OCI-LY1 (cell line): ENCODE measurements around the gene CAPN2.

Source experiments
- H2AFZ ChIP-seq: fragments of 200-600 bp; sonication (generic), shearing (Covaris generic); 2 replicates; pipeline ENCODE4 v1.6.0; 2014; ENCODE audit warnings: antibody characterized with exemption, mild to moderate bottlenecking, low read length
- H3F3A ChIP-seq: fragments of 200-600 bp; sonication (generic), shearing (Covaris generic); 2 replicates; pipeline ENCODE4 v1.6.0; 2014; ENCODE audit warnings: mild to moderate bottlenecking, antibody characterized with exemption, low read length, moderate library complexity; ENCODE audit not compliant: insufficient read depth
- H3K27ac ChIP-seq: fragments of 200-600 bp; sonication (generic); 2 replicates; pipeline ENCODE4 v1.5.1; 2014; ENCODE audit warnings: low read length, mixed run types, mild to moderate bottlenecking, low read depth; ENCODE audit not compliant: poor library complexity, severe bottlenecking
- H3K27me3 ChIP-seq: fragments of 200-600 bp; sonication (generic); 2 replicates; pipeline ENCODE4 v1.6.0; 2014; ENCODE audit warnings: antibody characterized with exemption, mild to moderate bottlenecking, low read length, moderate library complexity; ENCODE audit not compliant: insufficient read depth
- H3K36me3 ChIP-seq: fragments of 200-600 bp; sonication (generic); 2 replicates; pipeline ENCODE4 v1.6.1; 2014; ENCODE audit warnings: mild to moderate bottlenecking, antibody characterized with exemption, low read length, moderate library complexity, mixed read lengths; ENCODE audit not compliant: insufficient read depth
- H3K4me1 ChIP-seq: fragments of 200-600 bp; sonication (generic); 2 replicates; pipeline ENCODE4 v1.5.1; 2014; ENCODE audit warnings: mild to moderate bottlenecking, low read length, moderate library complexity; ENCODE audit not compliant: insufficient read depth, severe bottlenecking
- H3K4me2 ChIP-seq: fragments of 200-600 bp; sonication (generic), shearing (Covaris generic); 2 replicates; pipeline ENCODE4 v1.6.1; 2014; ENCODE audit warnings: low read length
- H3K4me3 ChIP-seq: fragments of 200-600 bp; sonication (generic); 2 replicates; pipeline ENCODE4 v1.5.1; 2014; ENCODE audit warnings: low read length, low read depth, mild to moderate bottlenecking, mixed read lengths; ENCODE audit not compliant: poor library complexity, severe bottlenecking
- H3K79me2 ChIP-seq: fragments of 200-600 bp; shearing (Covaris generic); 2 replicates; pipeline ENCODE4 v1.6.1; 2016; ENCODE audit warnings: mixed run types, low read length, mixed read lengths; ENCODE audit not compliant: insufficient read depth
- H3K9ac ChIP-seq: fragments of 200-600 bp; sonication (generic), shearing (Covaris generic); 2 replicates; pipeline ENCODE4 v1.6.1; 2014; ENCODE audit warnings: mild to moderate bottlenecking, low read length, mixed read lengths
- H3K9me2 ChIP-seq: fragments of 200-600 bp; sonication (generic), shearing (Covaris generic); 2 replicates; pipeline ENCODE4 v1.6.1; 2014; ENCODE audit warnings: low read depth, mild to moderate bottlenecking, low read length, mixed read lengths
- H3K9me3 ChIP-seq: fragments of 200-600 bp; shearing (Covaris generic); 2 replicates; pipeline ENCODE4 v1.6.1; 2014; ENCODE audit warnings: low read length, mixed read lengths
- H4K20me1 ChIP-seq: fragments of 200-600 bp; sonication (generic), shearing (Covaris generic); 2 replicates; pipeline ENCODE4 v1.6.0; 2016; ENCODE audit warnings: mild to moderate bottlenecking, low read length; ENCODE audit not compliant: insufficient read depth
- CTCF ChIP-seq: fragments of 200-600 bp; sonication (generic), shearing (Covaris generic); IDR thresholded peaks from 2 replicates; pipeline ENCODE4 v1.5.1; 2017; ENCODE audit warnings: mild to moderate bottlenecking, antibody characterized with exemption, low read length, moderate library complexity, mixed read lengths
- EZH2 ChIP-seq: fragments of 200-600 bp; sonication (generic), shearing (Covaris generic); IDR thresholded peaks from 2 replicates; pipeline ENCODE4 v1.8.0; 2017; ENCODE audit warnings: borderline replicate concordance, mixed run types, mild to moderate bottlenecking, antibody characterized with exemption, low read length, moderate library complexity, mixed read lengths

Gene CAPN2

GRCh38 chr1:223824287-223824686 is 111.9 kb downstream of the CAPN2 start:
- H3K4me2 ChIP-seq, result no peak overlapping the region
- H3K79me2 ChIP-seq, result no peaks in the 10 kb centered on the region
- no peak overlapping the region for H3K4me3 ChIP-seq
- no peak overlapping the region for H3K27ac ChIP-seq
- H3K9ac ChIP-seq, result no peak overlapping the region
- no peaks in the 10 kb centered on the region for H4K20me1 ChIP-seq
- H3K27me3 ChIP-seq, result no peaks in the 10 kb centered on the region
- no peaks in the 10 kb centered on the region for H3K9me3 ChIP-seq
- TF ChIP-seq EZH2, result no peak
- TF ChIP-seq CTCF, result no peak
- no peaks in the 10 kb centered on the region for H3K9me2 ChIP-seq
- no peak overlapping the region for H2AFZ ChIP-seq
- H3K36me3 ChIP-seq, result no peaks in the 10 kb centered on the region
- no peaks in the 10 kb centered on the region for H3F3A ChIP-seq
- H3K4me1 ChIP-seq, result peaks cover 8% of the 10 kb centered on the region

DNA sequence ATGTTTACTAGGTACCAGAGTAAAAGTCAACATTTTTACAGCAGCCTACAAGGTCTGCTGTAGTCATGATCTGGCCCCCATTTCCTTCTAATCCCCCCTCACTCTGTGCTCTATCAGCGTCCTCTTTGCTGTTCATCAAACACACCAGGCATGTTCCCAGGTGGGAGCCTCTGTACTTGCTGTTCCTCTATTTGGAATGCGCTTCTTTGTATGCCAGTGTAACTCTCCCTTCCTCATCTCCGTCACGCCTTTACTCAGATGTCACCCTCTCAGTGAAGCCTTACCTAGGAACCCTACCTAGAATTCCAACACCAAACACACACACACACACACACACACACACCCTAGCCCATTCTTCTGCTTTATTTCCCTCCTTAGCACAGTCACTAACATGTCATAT is 112.4 kb downstream of the CAPN2 start:
- Histone ChIP-seq H3K79me2 (no peaks in the 10 kb centered on the region), H3F3A (no peaks in the 10 kb centered on the region), H3K9me2 (no peaks in the 10 kb centered on the region), H3K4me3 (no peak overlapping the region), H2AFZ (no peak overlapping the region), H3K36me3 (no peaks in the 10 kb centered on the region), H3K9me3 (no peaks in the 10 kb centered on the region), H3K4me2 (no peak overlapping the region), H3K27me3 (no peaks in the 10 kb centered on the region), H3K27ac (no peak overlapping the region), H3K4me1 (peaks cover 8% of the 10 kb centered on the region), H4K20me1 (no peaks in the 10 kb centered on the region), H3K9ac (no peak overlapping the region)
- TF ChIP-seq CTCF (no peak), EZH2 (no peak)
